ENCODE measurements around the gene RCAN1.
"Not testable (repeated sequence)": the region's sequence is repeated elsewhere in the genome, so short reads cannot be mapped to it uniquely, and the experiment has no call there.

Gene RCAN1

GRCh38 chr21:34621434-34622350 lies 6.8 kb upstream of the RCAN1 start:
- no peak for DNase-seq

- DNase-seq: no peak
Observed at GRCh38 chr21:34619841-34620665, 5.1 kb upstream of the RCAN1 start.

GRCh38 chr21:34618941-34619340 lies 4.0 kb upstream of the RCAN1 start:
- DNase-seq: no peak

- no peak for DNase-seq
Observed at GRCh38 chr21:34617753-34618339, 2.9 kb upstream of the RCAN1 start.

- no peak for DNase-seq
Observed at GRCh38 chr21:34615487-34615814, 538 bp upstream of the RCAN1 start.

GRCh38 chr21:34613679-34614627 lies 960 bp downstream of the RCAN1 start:
- DNase-seq: no peak

GRCh38 chr21:34612557-34612956 lies 2.4 kb downstream of the RCAN1 start:
- DNase-seq: no peak

- no peak for DNase-seq
Observed at GRCh38 chr21:34612056-34612455, 2.9 kb downstream of the RCAN1 start.

- no peak for DNase-seq
Observed at GRCh38 chr21:34611528-34611927, 3.4 kb downstream of the RCAN1 start.

GRCh38 chr21:34609933-34610549 lies 4.9 kb downstream of the RCAN1 start:
- DNase-seq: no peak

- no peak for DNase-seq
Observed at GRCh38 chr21:34609244-34609932, 5.5 kb downstream of the RCAN1 start.

- not testable (repeated sequence) for DNase-seq
Observed at GRCh38 chr21:34607376-34607775, 7.5 kb downstream of the RCAN1 start.

- DNase-seq: no peak
Observed at GRCh38 chr21:34606621-34607020, 8.3 kb downstream of the RCAN1 start.

GRCh38 chr21:34606051-34606450 lies 8.9 kb downstream of the RCAN1 start:
- no peak for DNase-seq

GRCh38 chr21:34604956-34605355 lies 10.0 kb downstream of the RCAN1 start:
- DNase-seq: not testable (repeated sequence)

GRCh38 chr21:34604556-34604955 lies 10.4 kb downstream of the RCAN1 start:
- DNase-seq: no peak

- no peak for DNase-seq
Observed at GRCh38 chr21:34603710-34604057, 11.2 kb downstream of the RCAN1 start.

- no peak for DNase-seq
Observed at GRCh38 chr21:34603002-34603709, 11.8 kb downstream of the RCAN1 start.

- no peak for DNase-seq
Observed at GRCh38 chr21:34602061-34602460, 12.9 kb downstream of the RCAN1 start.

GRCh38 chr21:34599534-34600101 lies 15.3 kb downstream of the RCAN1 start:
- no peak for DNase-seq
